HG02678 (cell line): ENCODE measurements around the gene PWWP2B.

Experiments
- ATAC-seq: cut with Tn5 transposase; IDR thresholded peaks from one replicate; pipeline ENCODE4 v1.9.1; 2021; ENCODE audit warnings: mild to moderate bottlenecking, moderate library complexity; ENCODE audit not compliant: unreplicated experiment

PWWP2B gene

GRCh38 chr10:132363376-132363775 is 33.6 kb upstream of the PWWP2B start:
- no peak for ATAC-seq

GRCh38 chr10:132363921-132364593 is 32.9 kb upstream of the PWWP2B start:
- ATAC-seq: no peak

- no peak for ATAC-seq
Observed at GRCh38 chr10:132364594-132364970, 32.4 kb upstream of the PWWP2B start.

- ATAC-seq: no peak
Observed at GRCh38 chr10:132365102-132365501, 31.9 kb upstream of the PWWP2B start.

GRCh38 chr10:132366006-132366405 is 31.0 kb upstream of the PWWP2B start:
- ATAC-seq: no peak

DNA sequence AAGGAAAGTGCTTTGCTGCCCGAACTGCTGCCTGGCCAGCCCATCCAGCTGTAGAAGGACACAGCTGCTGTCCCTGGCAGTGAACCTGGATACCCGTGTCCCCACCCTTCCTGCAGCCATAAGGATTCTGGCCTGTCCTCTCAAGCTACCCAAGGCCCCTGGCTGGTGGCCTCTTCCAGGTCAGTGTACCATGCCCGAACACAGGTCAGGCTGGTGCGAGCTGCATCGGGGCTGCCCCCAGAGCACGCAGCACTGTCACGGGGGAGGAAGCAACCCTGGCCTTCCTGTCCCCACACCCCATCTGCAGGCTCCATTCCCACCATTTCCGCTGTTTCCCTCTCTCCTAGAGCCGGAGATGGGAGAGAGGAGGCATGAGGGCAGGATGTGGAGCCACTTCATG is 30.5 kb upstream of the PWWP2B start:
- no peak for ATAC-seq

- ATAC-seq: no peak
Observed at GRCh38 chr10:132368391-132368790, 28.6 kb upstream of the PWWP2B start.

DNA sequence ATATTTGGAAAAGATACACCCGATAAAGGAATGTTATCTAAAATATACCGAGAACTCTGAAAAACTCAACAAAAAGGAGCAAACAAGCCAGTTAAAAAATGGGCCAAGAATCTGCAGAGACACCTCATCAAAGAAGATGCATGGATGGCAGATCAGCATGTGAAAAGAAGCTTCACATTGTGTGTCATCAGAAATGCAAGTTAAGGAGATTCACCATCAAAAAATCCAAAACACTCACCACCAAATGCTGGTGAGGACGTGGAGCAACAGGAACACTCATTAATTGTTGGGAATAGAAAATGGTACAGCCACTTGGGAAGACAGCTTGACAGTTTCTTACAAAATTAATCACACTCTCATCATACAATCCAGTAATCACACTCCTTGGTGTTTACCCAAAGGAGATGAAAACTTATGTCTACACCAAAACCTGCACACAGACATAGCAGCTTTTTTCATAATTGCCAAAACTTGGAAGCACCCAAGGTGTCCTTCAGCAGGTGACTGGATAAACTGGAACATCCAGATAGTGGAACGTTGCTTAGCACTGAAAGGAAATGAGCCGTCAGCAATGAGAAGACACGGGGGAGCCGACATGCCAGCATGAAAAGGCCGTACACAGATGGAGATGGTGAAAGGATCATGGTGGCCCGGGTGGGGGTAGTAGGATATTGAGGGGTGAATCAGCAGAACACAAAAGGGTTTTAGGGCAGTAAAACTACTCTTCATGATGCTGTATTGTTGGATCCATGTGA is 27.9 kb upstream of the PWWP2B start:
- ATAC-seq: no peak

DNA sequence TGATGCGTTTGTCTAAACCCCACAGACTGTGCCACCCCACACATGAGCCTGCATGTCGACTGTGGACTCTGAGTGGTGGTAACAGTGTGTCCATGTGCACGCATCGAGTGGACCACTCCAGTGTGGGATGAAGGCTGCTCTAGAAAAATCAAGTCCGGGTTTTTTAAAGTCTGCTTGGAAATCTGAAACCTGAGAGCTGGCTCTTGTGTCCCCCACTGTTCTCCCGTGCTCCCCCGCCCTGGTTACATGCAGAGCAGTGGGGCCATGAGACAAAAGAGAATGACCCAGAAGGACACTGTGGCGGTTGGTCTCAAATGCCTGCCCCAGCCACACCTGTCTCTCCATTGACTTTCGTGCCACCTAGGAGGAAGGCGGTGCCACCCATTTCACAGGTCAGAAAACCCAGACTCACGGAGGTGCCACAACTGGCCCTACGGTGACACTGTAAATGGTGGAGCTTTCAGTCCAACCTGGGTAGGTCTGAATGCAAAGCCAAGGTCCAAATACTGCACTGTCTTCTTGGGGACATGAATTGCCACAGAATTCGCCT is 27.3 kb upstream of the PWWP2B start:
- no peak for ATAC-seq

- no peak for ATAC-seq
Observed at GRCh38 chr10:132370426-132371340, 26.3 kb upstream of the PWWP2B start.

GRCh38 chr10:132371641-132372081 is 25.3 kb upstream of the PWWP2B start:
- ATAC-seq: no peak

- ATAC-seq: no peak
Observed at GRCh38 chr10:132372516-132373095, 24.4 kb upstream of the PWWP2B start.

DNA sequence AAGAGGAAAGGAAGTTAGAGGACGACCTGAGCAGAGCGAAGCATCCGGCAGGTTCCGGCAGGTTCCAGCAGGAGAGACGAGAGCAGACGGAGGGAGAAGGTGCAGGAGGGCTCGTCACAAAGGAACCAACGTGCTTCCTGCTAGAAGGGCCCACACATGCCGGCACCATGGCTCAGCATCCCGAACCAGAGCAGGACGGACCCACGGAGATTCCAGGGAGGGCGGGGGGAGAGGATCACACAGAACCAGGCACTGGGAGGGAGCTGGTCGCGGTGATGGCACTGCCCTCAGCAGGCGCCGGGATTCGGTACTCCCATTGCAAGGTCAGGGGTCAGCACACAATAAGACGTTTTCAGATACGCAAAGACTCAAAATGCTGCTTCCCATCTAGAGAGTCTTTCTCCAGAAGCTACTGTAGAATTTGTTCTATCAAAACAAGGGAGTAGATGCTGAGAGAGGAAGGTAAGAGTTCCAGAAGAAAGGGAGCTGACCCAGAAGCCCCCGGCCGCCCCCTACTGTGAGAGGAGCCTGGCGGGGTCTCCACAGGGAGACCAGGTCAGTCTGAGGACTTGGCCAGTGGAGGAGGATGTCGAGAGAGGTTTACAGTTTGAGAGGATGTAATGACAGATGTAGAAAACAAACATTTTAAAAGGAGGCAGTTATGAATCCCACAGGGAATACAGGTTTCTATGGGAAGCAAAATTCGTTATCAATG is 23.6 kb upstream of the PWWP2B start:
- no peak for ATAC-seq

- ATAC-seq: no peak
Observed at GRCh38 chr10:132374176-132374575, 22.8 kb upstream of the PWWP2B start.

DNA sequence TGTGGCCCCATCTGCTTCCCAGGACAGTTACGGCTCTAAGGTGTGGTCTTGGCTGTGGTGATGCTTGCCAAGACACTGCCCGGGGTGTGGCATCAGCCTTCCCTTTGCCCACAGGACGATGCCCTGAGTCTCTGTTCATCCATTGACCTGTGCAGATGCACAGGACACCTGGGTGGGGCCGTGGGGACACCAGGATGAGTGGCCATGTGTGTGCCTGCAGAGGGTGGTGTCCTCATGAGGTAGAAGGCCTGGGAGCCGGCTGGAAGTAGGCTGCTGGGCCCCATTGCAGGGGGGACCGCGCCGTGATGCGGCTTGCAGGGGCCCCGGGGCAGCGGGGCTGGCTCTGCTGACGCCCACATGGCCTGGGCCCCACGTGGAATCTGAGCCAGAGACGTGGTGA is 22.4 kb upstream of the PWWP2B start:
- no peak for ATAC-seq

GRCh38 chr10:132375116-132375794 is 21.7 kb upstream of the PWWP2B start:
- no peak for ATAC-seq

DNA sequence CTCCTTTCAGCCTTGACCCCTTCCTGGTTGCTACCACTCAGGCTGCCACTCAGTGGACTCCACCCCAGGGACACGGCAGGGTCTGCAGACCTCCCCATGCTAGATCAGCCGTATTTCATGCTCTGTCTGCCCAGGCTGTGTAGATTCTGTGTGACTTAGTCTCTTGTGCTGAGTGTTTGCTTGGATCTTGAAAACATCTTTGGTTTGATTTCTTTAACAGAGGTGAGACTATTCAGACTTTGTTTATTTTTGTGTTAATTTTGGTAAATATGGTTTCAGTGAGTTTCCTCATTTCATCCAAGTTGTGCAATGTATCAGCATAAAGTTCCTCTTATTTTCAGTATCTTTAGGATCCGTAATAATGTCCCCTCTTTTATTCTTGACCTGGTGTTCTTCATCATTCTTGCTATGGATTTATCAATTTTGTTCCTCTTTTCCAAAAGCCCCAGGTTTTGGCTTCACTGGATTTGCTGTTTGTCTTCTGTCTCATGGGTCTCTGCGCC is 21.2 kb upstream of the PWWP2B start:
- ATAC-seq: no peak

- ATAC-seq: no peak
Observed at GRCh38 chr10:132376394-132376851, 20.6 kb upstream of the PWWP2B start.

DNA sequence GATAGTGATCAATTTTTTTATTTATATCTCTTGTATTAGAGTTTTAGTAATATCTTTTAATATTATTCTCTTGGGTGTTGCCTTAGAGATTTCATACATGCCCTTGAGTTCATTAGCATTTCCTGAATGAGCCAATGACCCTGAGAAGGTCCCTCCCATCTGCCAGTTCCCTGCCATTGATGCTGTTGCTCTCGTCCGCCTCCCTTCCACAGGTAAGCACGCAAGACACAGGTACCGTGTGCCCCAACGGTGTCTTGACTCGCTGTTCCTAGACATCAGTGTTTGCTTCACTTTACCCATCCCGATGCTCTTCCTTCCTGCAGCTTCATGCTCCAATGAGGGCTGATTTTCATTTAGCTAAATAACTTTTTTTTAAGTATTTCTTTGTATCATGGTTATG is 19.7 kb upstream of the PWWP2B start:
- no peak for ATAC-seq
